ENCODE measurements around the gene ZNF205.

Gene ZNF205

GRCh38 chr16:3106205-3106928, 6.0 kb upstream of the ZNF205 start:
- Histone ChIP-seq H3K9me3 (ENCODE audit: control insufficient read depth, insufficient read depth, low read length) (no peaks in the 10 kb centered on the region), H3K4me1 (ENCODE audit: insufficient read depth, low read length) (peaks cover 4% of the 10 kb centered on the region; the same call in 1 of the 2 replicates), H3K9ac (ENCODE audit: low read depth, low read length) (peak overlapping the region; percentile 89), H3K36me3 (ENCODE audit: insufficient read depth, low read length) (no peaks in the 10 kb centered on the region)

GRCh38 chr16:3112881-3113574, 642 bp downstream of the ZNF205 start:
- Histone ChIP-seq H3K9me3 (ENCODE audit: control insufficient read depth, insufficient read depth, low read length) (no peaks in the 10 kb centered on the region), H3K4me1 (ENCODE audit: insufficient read depth, low read length) (peaks cover 8% of the 10 kb centered on the region; the same call in 1 of the 2 replicates), H3K36me3 (ENCODE audit: insufficient read depth, low read length) (peaks cover under 1% of the 10 kb centered on the region; the same call in 1 of the 2 replicates), H3K9ac (ENCODE audit: low read depth, low read length) (peak overlapping the region; percentile 82)

DNA sequence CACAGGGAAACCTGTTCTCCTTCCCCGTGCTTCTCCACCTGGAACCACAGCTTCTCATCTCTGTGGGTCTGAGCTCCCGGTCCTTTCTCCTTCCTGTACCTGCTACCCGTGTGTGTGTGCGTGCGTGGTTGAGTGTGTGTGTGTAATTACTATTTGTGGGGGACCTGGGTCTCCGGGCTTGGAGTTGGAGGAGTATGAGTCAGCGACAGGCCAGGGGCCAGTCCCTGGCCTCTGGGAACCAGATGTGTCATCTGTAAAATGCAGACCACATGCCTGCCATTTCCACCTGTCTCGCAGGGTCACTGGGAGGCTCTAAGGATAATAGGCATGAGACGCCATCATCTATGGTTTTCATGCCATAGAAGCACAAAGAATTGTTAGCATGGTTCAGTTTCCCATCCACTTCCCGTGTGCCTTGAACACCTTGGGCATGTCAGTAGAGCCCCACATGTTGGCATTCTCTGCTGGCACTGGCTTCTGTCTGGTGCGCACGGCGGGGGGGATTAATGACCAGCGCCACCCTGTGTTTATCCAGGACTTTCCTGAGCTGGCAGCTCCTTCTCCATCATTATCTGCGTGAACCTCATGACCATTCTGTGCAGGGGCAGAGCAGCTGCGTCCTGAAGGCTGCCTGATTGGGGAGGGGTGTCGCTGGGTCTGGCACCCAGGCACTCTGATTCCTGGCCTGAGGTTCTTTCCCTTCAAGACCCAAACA, 1.5 kb downstream of the ZNF205 start:
- peaks cover 3% of the 10 kb centered on the region; the same call in 1 of the 2 replicates for H3K36me3 ChIP-seq (ENCODE audit: insufficient read depth, low read length)
- peaks cover 8% of the 10 kb centered on the region; the same call in 1 of the 2 replicates for H3K4me1 ChIP-seq (ENCODE audit: insufficient read depth, low read length)
- H3K9ac ChIP-seq (ENCODE audit: low read depth, low read length) = peak overlapping the region; percentile 82; the same call in 1 of the 2 replicates
- H3K9me3 ChIP-seq (ENCODE audit: control insufficient read depth, insufficient read depth, low read length) = no peaks in the 10 kb centered on the region

- Histone ChIP-seq H3K9ac (ENCODE audit: low read depth, low read length) (no peak overlapping the region), H3K9me3 (ENCODE audit: control insufficient read depth, insufficient read depth, low read length) (no peaks in the 10 kb centered on the region), H3K4me1 (ENCODE audit: insufficient read depth, low read length) (peaks cover 8% of the 10 kb centered on the region; the same call in 1 of the 2 replicates), H3K36me3 (ENCODE audit: insufficient read depth, low read length) (peaks cover 3% of the 10 kb centered on the region; the same call in 1 of the 2 replicates)
Measured at GRCh38 chr16:3115003-3115402, 2.6 kb downstream of the ZNF205 start.

GRCh38 chr16:3115561-3115960, 3.2 kb downstream of the ZNF205 start:
- no peak overlapping the region for H3K9ac ChIP-seq (ENCODE audit: low read depth, low read length)
- H3K9me3 ChIP-seq (ENCODE audit: control insufficient read depth, insufficient read depth, low read length) = no peaks in the 10 kb centered on the region
- H3K4me1 ChIP-seq (ENCODE audit: insufficient read depth, low read length) = peaks cover 8% of the 10 kb centered on the region; the same call in 1 of the 2 replicates
- peaks cover 3% of the 10 kb centered on the region; the same call in 1 of the 2 replicates for H3K36me3 ChIP-seq (ENCODE audit: insufficient read depth, low read length)

GRCh38 chr16:3118204-3118790, 5.9 kb downstream of the ZNF205 start:
- no peaks in the 10 kb centered on the region for H3K9me3 ChIP-seq (ENCODE audit: control insufficient read depth, insufficient read depth, low read length)
- H3K36me3 ChIP-seq (ENCODE audit: insufficient read depth, low read length) = peaks cover 3% of the 10 kb centered on the region; the same call in 1 of the 2 replicates
- H3K4me1 ChIP-seq (ENCODE audit: insufficient read depth, low read length) = peaks cover 7% of the 10 kb centered on the region; the same call in 1 of the 2 replicates
- no peak overlapping the region for H3K9ac ChIP-seq (ENCODE audit: low read depth, low read length)

DNA sequence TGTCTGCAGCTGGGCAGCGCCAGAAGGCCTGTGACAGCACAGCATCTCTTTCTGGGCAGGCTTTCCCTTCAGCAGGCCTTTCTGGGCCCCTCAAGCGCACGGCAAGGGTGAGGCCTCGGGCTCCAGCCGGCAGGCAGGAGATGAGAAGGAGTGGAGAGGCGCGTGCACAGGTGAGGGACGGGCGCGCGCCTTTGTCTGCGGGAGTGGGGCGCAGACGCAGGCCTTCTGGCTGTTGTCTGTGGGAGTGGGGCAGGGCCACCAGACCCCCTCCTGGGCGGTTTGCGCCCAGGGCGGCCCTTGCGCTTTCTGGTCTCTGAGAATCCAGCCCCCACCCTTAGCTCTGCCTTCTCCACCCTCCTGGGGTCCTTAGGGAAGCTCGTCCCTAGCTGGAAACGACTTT, 6.5 kb downstream of the ZNF205 start:
- Histone ChIP-seq H3K9me3 (ENCODE audit: control insufficient read depth, insufficient read depth, low read length) (no peaks in the 10 kb centered on the region), H3K9ac (ENCODE audit: low read depth, low read length) (no peak overlapping the region), H3K36me3 (ENCODE audit: insufficient read depth, low read length) (peaks cover 3% of the 10 kb centered on the region; the same call in 1 of the 2 replicates), H3K4me1 (ENCODE audit: insufficient read depth, low read length) (peaks cover 2% of the 10 kb centered on the region; the same call in 1 of the 2 replicates)

- H3K36me3 ChIP-seq (ENCODE audit: insufficient read depth, low read length) = peaks cover 3% of the 10 kb centered on the region; the same call in 1 of the 2 replicates
- H3K4me1 ChIP-seq (ENCODE audit: insufficient read depth, low read length) = no peaks in the 10 kb centered on the region
- no peak overlapping the region for H3K9ac ChIP-seq (ENCODE audit: low read depth, low read length)
- no peaks in the 10 kb centered on the region for H3K9me3 ChIP-seq (ENCODE audit: control insufficient read depth, insufficient read depth, low read length)
Measured at GRCh38 chr16:3119286-3119685, 6.9 kb downstream of the ZNF205 start.

GRCh38 chr16:3119701-3120408, 7.5 kb downstream of the ZNF205 start:
- peaks cover 3% of the 10 kb centered on the region; the same call in 1 of the 2 replicates for H3K36me3 ChIP-seq (ENCODE audit: insufficient read depth, low read length)
- no peak overlapping the region for H3K9ac ChIP-seq (ENCODE audit: low read depth, low read length)
- H3K4me1 ChIP-seq (ENCODE audit: insufficient read depth, low read length) = no peaks in the 10 kb centered on the region

DNA sequence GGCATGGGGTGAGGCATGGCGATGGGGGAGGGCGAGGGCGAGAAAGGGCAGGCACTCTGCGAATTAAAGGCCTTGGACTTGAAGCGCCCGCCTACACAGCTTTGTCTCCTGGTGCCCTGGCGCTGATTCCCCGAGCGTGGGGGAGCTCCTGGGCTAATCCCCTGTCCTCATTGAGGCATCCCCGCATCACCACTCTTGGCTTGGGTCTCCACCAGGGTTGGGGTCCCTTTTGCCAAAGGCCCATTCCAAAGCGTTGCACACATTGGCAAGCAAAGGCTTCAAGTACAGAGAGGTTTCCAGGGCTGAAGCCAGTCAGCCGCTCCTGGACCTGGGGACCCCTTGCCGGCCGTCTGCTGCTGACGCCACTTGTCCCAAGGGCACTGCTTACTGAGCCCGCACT, 8.0 kb downstream of the ZNF205 start:
- Histone ChIP-seq H3K9me3 (ENCODE audit: control insufficient read depth, insufficient read depth, low read length) (no peaks in the 10 kb centered on the region), H3K9ac (ENCODE audit: low read depth, low read length) (no peak overlapping the region), H3K4me1 (ENCODE audit: insufficient read depth, low read length) (no peaks in the 10 kb centered on the region), H3K36me3 (ENCODE audit: insufficient read depth, low read length) (peaks cover 3% of the 10 kb centered on the region; the same call in 1 of the 2 replicates)

More at GRCh38 chr16:3119701-3120408, 7.5 kb downstream of the ZNF205 start:
- H3K9me3 ChIP-seq (ENCODE audit: control insufficient read depth, insufficient read depth, low read length) = no peaks in the 10 kb centered on the region

GRCh38 chr16:3121851-3122467, 9.6 kb downstream of the ZNF205 start:
- H3K4me1 ChIP-seq (ENCODE audit: insufficient read depth, low read length) = no peaks in the 10 kb centered on the region
- no peak overlapping the region for H3K9ac ChIP-seq (ENCODE audit: low read depth, low read length)
- H3K9me3 ChIP-seq (ENCODE audit: control insufficient read depth, insufficient read depth, low read length) = no peaks in the 10 kb centered on the region
- peaks cover 6% of the 10 kb centered on the region; the same call in 1 of the 2 replicates for H3K36me3 ChIP-seq (ENCODE audit: insufficient read depth, low read length)

GRCh38 chr16:3122926-3123570, 10.7 kb downstream of the ZNF205 start:
- Histone ChIP-seq H3K9ac (ENCODE audit: low read depth, low read length) (no peak overlapping the region), H3K4me1 (ENCODE audit: insufficient read depth, low read length) (peaks cover 5% of the 10 kb centered on the region), H3K36me3 (ENCODE audit: insufficient read depth, low read length) (peaks cover 5% of the 10 kb centered on the region; the same call in 1 of the 2 replicates), H3K9me3 (ENCODE audit: control insufficient read depth, insufficient read depth, low read length) (no peaks in the 10 kb centered on the region)
